ENCODE data around the gene EIF3J.
"Not testable (repeated sequence)": the region's sequence is repeated elsewhere in the genome, so short reads cannot be mapped to it uniquely, and the experiment has no call there.

Gene EIF3J

DNA sequence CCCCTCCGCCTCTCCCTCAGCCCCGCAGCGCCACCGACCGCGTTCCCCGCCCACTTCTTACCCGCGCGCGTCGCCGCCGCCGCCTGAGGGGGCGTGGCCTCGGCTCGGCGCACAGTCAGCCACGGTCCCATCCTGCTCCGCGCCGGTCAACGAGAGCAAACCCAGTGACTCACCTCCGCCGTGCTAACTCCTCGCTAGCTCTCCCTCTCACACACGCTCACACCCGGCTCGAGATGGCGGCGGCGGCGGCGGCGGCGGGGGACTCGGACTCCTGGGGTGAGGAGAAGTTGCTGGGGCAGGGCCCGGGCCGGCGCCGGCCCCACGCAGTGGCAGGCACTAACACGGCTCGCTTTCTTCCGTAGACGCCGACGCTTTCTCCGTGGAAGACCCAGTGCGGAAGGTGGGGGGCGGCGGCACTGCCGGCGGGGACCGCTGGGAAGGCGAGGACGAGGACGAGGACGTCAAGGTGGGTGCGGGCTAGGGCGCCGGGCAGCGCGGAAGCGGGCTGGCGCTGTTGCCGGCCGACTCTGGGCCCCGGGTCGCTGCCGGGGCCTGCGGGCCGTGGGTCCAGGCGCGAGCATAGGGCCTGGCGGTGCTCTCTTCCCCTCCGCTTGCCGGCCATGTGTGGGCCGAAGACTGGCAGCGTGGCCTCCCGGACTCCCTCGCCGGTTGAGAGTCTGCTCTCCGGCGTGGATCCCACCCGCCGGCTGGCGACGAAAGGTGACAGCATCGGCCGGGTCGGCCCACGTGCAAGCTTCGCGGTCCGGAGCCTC, at the start of gene EIF3J:
Gene EIF3J, plus strand, starts transcription at position 186 of the 773 bp plus-strand sequence. Its CDS starts 48 bp downstream, at position 234.
- DNase-seq (ENCODE audit: low spot score): peak; percentile 96

- peak; percentile 45 for DNase-seq (ENCODE audit: low spot score)
Observed at GRCh38 chr15:44489464-44489863, 47.5 kb upstream of the EIF3J start.

DNA sequence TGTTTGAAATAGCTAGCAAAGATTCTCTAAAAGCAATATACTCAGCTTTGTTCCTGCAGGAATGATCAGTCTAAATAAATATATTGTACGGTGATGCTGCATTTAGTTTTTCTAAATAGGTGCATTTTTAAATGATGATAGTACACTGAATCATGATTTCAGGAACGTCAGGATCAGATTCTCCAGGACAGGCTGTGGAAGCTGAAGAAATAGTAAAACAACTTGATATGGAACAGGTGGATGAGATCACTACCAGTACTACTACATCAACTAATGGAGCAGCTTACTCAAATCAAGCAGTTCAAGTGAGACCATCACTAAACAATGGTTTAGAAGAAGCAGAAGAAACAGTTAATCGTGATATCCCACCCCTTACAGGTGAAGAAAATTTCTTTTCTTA, 46.3 kb upstream of the EIF3J start:
- no peak for DNase-seq (ENCODE audit: low spot score)

DNA sequence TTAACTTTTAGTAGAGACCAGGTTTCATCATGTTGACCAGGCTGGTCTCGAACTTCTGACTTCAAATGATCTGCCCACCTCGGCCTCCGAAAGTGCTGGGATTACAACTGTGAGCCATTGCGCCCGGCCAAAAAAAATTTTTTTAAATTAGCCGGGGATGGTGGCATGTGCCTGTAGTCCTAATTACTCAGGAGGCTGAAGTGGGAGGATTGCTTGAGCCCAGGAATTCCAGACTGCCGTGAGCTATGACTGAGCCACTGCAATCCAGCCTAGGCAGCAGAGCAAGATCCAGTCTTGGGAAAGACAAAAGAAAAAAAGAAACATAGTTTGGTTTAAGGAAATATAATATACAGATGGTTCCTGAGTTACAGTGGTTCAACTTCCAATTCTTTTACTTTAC, 44.9 kb upstream of the EIF3J start:
- no peak for DNase-seq (ENCODE audit: low spot score)

DNA sequence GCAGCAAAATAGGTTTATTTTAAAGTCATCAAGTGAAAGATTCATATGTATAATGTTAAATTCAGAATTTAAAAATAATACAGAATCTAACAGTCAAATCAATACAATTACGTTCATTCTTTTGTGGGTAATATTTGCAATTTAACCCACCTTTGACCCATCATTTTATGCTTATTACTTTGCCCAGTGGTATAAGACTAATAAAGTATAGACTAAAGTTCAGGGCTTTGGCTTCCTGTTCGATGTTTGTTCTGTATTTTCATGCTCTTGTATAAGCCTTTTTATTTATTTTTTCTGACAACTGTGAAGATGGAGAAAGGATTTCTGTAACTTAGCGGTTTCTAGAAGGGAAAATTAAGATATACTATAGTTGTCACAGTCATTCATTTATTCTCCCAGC, 44.3 kb upstream of the EIF3J start:
- DNase-seq (ENCODE audit: low spot score): no peak

DNA sequence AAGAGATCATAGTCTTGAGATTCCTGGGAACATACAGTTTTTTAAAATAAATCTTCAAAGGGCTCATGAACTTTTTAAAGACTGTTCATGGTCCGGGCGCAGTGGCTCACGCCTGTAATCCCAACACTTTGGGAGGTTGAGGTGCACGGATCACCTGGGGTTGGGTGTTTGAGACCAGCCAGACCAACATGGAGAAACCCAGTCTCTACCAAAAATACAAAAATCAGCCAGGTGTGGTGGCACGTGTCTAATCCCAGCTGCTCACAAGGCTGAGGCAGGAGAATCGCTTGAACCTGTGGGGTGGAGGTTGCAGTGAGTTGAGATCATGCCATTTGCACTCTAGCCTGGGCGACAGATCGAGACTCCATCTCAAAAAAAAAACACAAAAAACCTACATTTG, 41.4 kb upstream of the EIF3J start:
- DNase-seq (ENCODE audit: low spot score): no peak

DNA sequence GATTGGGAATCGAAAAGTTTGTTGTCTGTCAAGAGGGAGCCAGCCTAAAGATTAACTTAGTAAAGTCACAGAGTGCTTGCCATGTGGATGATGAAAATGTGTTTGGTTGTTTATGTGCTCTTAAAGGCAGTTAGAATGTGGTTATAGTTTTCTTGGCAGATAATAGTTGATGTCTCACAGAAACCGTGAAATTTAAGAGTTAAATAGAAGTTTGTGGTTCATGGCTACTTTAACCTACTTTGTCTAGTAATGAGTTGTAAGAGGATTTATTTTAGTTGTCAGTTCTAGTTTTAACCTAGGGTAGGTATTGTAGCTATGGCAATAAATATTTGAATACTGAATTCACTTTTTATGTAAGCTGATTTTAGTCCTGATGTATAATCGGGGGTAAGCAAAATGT, 36.4 kb upstream of the EIF3J start:
- DNase-seq (ENCODE audit: low spot score): no peak

- DNase-seq (ENCODE audit: low spot score): peak; percentile 45
Observed at GRCh38 chr15:44501768-44502366, 35.1 kb upstream of the EIF3J start.

DNA sequence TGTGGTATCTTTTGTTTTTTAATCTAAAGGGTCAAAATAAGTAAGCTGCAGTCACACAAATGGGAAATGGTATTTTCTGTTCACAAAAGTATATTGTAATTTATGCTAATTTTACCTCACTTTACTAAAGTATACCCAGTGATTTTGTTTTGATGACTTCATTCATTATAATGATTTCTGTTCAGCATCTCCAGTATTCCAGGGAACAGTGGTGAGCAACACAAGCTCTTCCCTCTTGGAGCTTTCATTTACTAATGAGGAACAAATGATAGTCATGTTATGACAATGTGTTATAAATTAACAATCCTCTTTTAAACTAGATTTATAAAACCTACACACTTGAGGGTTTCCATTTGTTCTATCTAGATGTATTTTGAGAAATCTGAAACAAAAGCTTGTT, 20.5 kb upstream of the EIF3J start:
- no peak for DNase-seq (ENCODE audit: low spot score)

GRCh38 chr15:44519537-44519936, 17.4 kb upstream of the EIF3J start:
- DNase-seq (ENCODE audit: low spot score): no peak

- no peak for DNase-seq (ENCODE audit: low spot score)
Observed at GRCh38 chr15:44525018-44525417, 11.9 kb upstream of the EIF3J start.

DNA sequence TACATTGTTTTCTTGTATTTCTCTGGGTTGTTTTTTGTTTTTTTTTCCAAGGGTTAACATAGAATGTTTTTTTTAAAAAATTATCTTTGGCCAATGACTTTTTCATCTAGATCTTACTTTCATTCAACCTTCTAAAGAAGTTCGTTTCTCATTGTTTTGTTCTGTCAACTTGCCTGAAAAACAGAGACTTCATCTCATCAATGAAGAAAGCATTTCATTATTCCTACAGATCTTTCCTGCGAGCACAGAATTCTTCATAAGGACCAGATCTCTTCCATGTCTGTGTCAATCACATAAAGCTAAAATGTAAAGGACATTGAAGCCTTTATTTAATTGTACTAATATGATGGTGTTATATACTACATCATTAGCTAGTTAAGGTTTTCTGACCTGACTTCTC, 9.7 kb upstream of the EIF3J start:
- DNase-seq (ENCODE audit: low spot score): no peak

- DNase-seq (ENCODE audit: low spot score): no peak
Observed at GRCh38 chr15:44529864-44530604, 6.9 kb upstream of the EIF3J start.

GRCh38 chr15:44530653-44531052, 6.3 kb upstream of the EIF3J start:
- DNase-seq (ENCODE audit: low spot score): no peak

DNA sequence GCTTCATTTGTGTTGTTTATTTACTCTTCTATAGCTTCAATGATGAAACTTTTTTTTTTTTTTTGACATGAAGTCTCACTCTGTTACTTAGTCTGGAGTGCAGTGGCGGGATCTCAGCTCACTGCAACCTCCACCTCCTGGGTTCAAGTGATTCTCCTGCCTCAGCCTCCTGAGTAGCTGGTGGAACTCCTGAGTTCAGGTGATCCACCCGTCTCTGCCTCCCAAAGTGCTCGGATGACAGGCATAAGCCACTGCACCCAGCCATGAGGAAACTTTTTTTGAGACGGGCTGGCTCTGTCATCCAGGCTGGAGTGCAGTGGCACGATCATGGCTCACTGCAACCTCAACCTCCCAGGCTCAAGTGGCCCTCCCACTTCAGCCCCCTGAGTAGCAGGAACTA, 4.7 kb upstream of the EIF3J start:
- DNase-seq (ENCODE audit: low spot score): not testable (repeated sequence)

- no peak for DNase-seq (ENCODE audit: low spot score)
Observed at GRCh38 chr15:44532689-44533088, 4.3 kb upstream of the EIF3J start.

GRCh38 chr15:44535092-44535491, 1.9 kb upstream of the EIF3J start:
- no peak for DNase-seq (ENCODE audit: low spot score)

GRCh38 chr15:44535523-44536301, 1.2 kb upstream of the EIF3J start:
- DNase-seq (ENCODE audit: low spot score): peak; percentile 14

DNA sequence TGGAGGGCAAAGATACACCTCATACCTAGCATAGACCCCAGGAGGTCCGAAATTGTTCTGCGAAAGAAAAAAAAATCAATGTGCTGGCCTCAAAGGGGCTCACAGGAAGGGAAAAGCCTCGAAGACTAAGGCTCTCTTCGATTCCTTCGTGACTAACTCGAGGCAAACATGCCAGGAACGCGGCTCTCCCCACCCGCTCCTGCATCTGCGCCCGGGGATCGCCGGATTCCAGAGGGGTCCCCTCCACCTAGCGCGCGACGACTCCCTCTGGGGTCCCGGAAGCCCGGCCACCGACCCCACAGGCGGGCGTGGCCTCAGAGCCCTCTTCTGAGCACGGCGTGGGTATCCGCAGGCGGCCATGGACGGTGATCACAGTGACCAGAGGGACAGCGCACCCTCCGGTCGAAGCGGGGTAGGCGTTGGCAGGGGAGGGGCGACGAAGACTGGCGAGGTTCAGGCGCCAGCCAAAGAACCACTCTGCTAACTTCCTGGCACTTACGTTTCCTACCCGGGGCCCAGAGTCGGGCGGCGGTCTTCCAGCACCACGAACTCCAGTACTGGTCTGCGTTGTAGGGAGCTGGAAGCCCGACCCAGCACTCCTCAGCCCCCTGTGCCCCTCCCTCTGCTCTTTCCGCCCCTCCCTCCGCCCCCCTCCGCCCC, 515 bp upstream of the EIF3J start:
- peak; percentile 89 for DNase-seq (ENCODE audit: low spot score)

DNA sequence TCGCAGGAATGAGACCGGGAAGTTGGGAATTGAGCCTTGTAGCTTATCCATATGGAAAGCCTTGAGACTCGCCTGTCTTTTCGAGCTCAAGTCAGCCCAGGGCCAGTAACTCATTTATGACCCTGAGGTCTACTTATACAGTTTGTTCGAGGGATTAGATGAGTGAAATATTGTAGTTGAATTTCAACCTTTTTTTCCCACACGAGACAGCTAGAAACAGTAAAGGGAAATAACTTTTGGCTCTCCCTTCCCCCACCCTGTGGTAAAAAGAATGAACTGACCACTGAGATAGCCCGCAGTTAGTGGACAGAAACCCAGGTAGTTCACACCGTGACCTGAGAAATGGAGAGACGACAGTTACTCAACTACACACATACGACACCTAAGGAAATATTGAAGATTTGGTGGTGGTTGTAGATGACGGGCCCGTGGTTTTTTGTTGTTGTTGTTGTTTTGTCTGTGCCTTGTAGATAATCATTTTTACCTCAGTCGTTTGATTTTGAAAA, 841 bp downstream of the EIF3J start:
- no peak for DNase-seq (ENCODE audit: low spot score)

DNA sequence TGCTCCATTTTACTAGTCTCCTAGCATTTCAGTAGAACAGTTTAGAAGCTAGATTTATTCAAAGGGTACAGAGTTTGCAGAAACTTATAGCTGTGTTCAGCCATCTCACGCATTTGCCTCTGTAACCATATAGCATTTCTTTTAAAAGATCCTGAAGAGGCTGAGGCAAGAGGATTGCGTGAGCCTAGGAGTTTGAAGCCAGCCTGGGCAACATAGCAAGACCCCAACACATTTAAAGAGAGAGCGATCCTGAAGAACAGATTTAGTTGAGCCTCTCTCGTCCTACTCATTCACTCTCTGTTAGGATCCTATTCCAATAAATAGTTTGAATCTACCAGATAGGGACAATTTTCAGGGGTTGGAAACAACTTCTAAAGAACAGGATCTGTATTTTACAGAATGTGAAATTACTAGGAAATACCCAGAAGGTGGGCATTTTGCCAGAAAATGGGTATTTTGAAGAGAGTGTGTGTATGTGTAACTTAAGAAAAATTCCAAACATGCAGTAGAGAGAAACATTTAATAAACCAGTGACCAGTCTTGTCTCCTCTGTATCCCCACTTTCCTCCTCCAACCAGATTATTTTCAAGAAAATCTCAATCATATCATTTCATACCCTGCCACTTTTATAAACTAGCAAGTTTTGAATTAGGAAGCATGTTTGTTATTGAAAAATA, 4.5 kb downstream of the EIF3J start:
- peak; percentile 58 for DNase-seq (ENCODE audit: low spot score)
